ENCODE data around the gene DAAM1.

- no peak for TF ChIP-seq CTCF (IDR thresholded peaks at IDR 0.05)
- TF ChIP-seq POLR2A (IDR thresholded peaks at IDR 0.05): no peak
These were observed 4.1 kb upstream of the DAAM1 start for GRCh38 chr14:59184396-59184795.
